ENCODE measurements around the gene CTTN. TPM values are rescaled to one million over a fixed set of nuclear protein-coding genes. Genes with fewer than 3 reads are reported as not detected.

Gene CTTN
- total and polyA plus RNA-seq, 2 of the 8 experiments (the other 6 are each of a cell fraction or from before 2014, with no cell fraction given), result 84.6 to 216 TPM

GRCh38 chr11:70421123-70421522 is 22.8 kb downstream of the CTTN start:
- CTCF ChIA-PET (ENCODE audit: partially characterized antibody), result interaction anchor here (1.3 kb wide), 1 partner anchor 11 kb away, joined by 3 read pairs; no protein-coding TSS in a partner anchor

More at GRCh38 chr11:70421123-70421522, 22.8 kb downstream of the CTTN start:
- H3K4ac ChIP-seq (replicated peaks; ENCODE audit: insufficient read length, low read depth, low read length), result no peak overlapping the region
- H3K4me2 ChIP-seq (ENCODE audit: insufficient read depth in 1 of 2, low read depth in 2 of 2, low read length in 2 of 2), result no peak overlapping the region
- DNase-seq (ENCODE audit: low read depth in 1 of 2, low spot score in 2 of 2), result no peak
- no peak overlapping the region for H4K8ac ChIP-seq (ENCODE audit: extremely low read depth, insufficient read depth, low read length)
- H3K79me2 ChIP-seq (ENCODE audit: control insufficient read depth in 1 of 2, insufficient read depth in 2 of 2, low read length in 2 of 2), result no peaks in the 10 kb centered on the region; a peak in 1 of 4 replicates
- H4K5ac ChIP-seq (ENCODE audit: insufficient read length, low read depth, low read length), result no peak overlapping the region
- H4K91ac ChIP-seq (replicated peaks; ENCODE audit: insufficient read length, low read length), result no peak overlapping the region
- TF ChIP-seq CBX8 (IDR thresholded peaks at IDR 0.05; ENCODE audit: borderline replicate concordance, low read depth, low read length) (no peak), TAF1 (IDR thresholded peaks at IDR 0.05; ENCODE audit: low read depth, low read length) (no peak), CTCF (IDR thresholded peaks at IDR 0.05; ENCODE audit: control extremely low read depth in 1 of 3, insufficient read depth in 1 of 3, low read depth in 1 of 3, low read length in 3 of 3) (no peak), MAX (IDR thresholded peaks at IDR 0.05) (no peak), USF2 (IDR thresholded peaks at IDR 0.05; ENCODE audit: low read length) (no peak), NANOG (IDR thresholded peaks at IDR 0.05; ENCODE audit: insufficient read depth, low read depth, low read length, poor library complexity, severe bottlenecking) (no peak), RFX5 (IDR thresholded peaks at IDR 0.05; ENCODE audit: borderline replicate concordance, low read depth, low read length) (no peak), KDM5A (IDR thresholded peaks at IDR 0.05; ENCODE audit: low read length) (no peak), CREB1 (IDR thresholded peaks at IDR 0.05) (no peak), BRCA1 (IDR thresholded peaks at IDR 0.05; ENCODE audit: low read depth, low read length) (no peak), POLR2A (IDR thresholded peaks at IDR 0.05; ENCODE audit: control extremely low read depth in 1 of 2, low read depth in 2 of 2, low read length in 2 of 2) (no peak)
- no peak overlapping the region for H3K23ac ChIP-seq (ENCODE audit: insufficient read length)
- peaks cover 2% of the 10 kb centered on the region for H3K79me1 ChIP-seq (ENCODE audit: low read depth, low read length)
- H3K9ac ChIP-seq (replicated peaks in 1 of 4; ENCODE audit: extremely low read depth in 1 of 4, low read depth in 3 of 4, low read length in 3 of 4), result no peak overlapping the region
- FAIRE-seq, result no peak
- H3K23me2 ChIP-seq (ENCODE audit: low read depth, low read length), result no peaks in the 10 kb centered on the region
- H2BK12ac ChIP-seq (ENCODE audit: low read depth, low read length), result no peak overlapping the region
- no peak overlapping the region for H3K56ac ChIP-seq (replicated peaks; ENCODE audit: insufficient read length, low read depth, low read length)
- H2BK20ac ChIP-seq (ENCODE audit: low read length), result no peak overlapping the region
- 91% methylated on average over 13 of the region's 13 CpGs; no CpG with 5 or more reads in 1 of the 2 experiments for WGBS, 2 experiments (ENCODE audit: extremely low coverage in 1 of 2, insufficient coverage in 1 of 2, insufficient read length in 1 of 2, insufficient replicate concordance in 2 of 2, low coverage in 1 of 2, low lambda C conversion rate in 2 of 2, missing lambda C conversion rate in 1 of 2)
- no peak overlapping the region for H2AK5ac ChIP-seq (ENCODE audit: low read depth, low read length)
- H3K4me1 ChIP-seq (replicated peaks in 1 of 4; ENCODE audit: control insufficient read depth in 3 of 4, insufficient read depth in 4 of 4, low read length in 3 of 4), result peaks cover 0 to 10% (median 3%) of the 10 kb centered on the region in 4 experiments; a peak in 3 of 7 replicates
- POLR2A ChIA-PET (ENCODE audit: partially characterized antibody), result interaction anchor here (1.3 to 2.1 kb wide), 2 partner anchors 9 to 19 kb away, joined by 4 to 7 read pairs; no protein-coding TSS in a partner anchor
- H4K20me1 ChIP-seq (replicated peaks in 1 of 2; ENCODE audit: control insufficient read depth in 1 of 2, insufficient read depth in 2 of 2, low read length in 2 of 2), result peaks cover 18 to 34% of the 10 kb centered on the region in 2 experiments
- H2BK15ac ChIP-seq (ENCODE audit: low read length), result no peak overlapping the region
- no peaks in the 10 kb centered on the region for H3K9me3 ChIP-seq (ENCODE audit: insufficient read depth in 2 of 2, low read depth in 1 of 2, low read length in 1 of 2)
- no peak overlapping the region for H3K4me3 ChIP-seq (ENCODE audit: extremely low read depth in 1 of 4, insufficient read depth in 2 of 4, low read depth in 3 of 4, low read length in 4 of 4)
- no peak overlapping the region for H3K14ac ChIP-seq (ENCODE audit: insufficient read length)
- H2BK120ac ChIP-seq (replicated peaks; ENCODE audit: low read depth, low read length), result no peak overlapping the region
- no peak overlapping the region for H2AFZ ChIP-seq (ENCODE audit: low read length)
- H2BK5ac ChIP-seq (ENCODE audit: low read depth, low read length), result no peak overlapping the region; the same call in 1 of the 2 replicates
- peaks cover 39 to 78% (median 73%) of the 10 kb centered on the region in 4 experiments for H3K36me3 ChIP-seq (ENCODE audit: control insufficient read depth in 2 of 4, insufficient read depth in 4 of 4, low read length in 3 of 4)
- no peak overlapping the region for H3K18ac ChIP-seq (ENCODE audit: extremely low read depth, low read length)
- no peak overlapping the region for H3K27ac ChIP-seq (ENCODE audit: low read depth, low read length)
- H3K27me3 ChIP-seq (replicated peaks in 1 of 4; ENCODE audit: control insufficient read depth in 3 of 4, extremely low read depth in 1 of 4, insufficient read depth in 3 of 4, low read length in 3 of 4), result no peaks in the 10 kb centered on the region

Measured in H1 (cell line).